K562 (cell line): Measurements from ENCODE around the gene OR2C3. TPM values are rescaled to one million over a fixed set of nuclear protein-coding genes. Genes with fewer than 3 reads are reported as not detected.

ENCODE experiments used
- ATAC-seq: fragments of 200-7000 bp; cut with Tn5 transposase; 3 replicates; pipeline ENCODE4 v1.9.1; 2020; ENCODE audit warnings: moderate library complexity
- BruUV-seq: library from RNA; stranded (reverse); fragments of 400-500 nt; replicated peaks from 2 replicates; lab custom pipeline; 2021; lab: Mats Ljungman, UMichigan
- CTCF ChIA-PET: fragments of 300-600 bp; formaldehyde crosslinking; extraction: SDS; loops from one replicate; lab custom pipeline; 2021; ENCODE audit warnings: low intra/inter-chr PET ratio; lab: Yijun Ruan, JAX
- POLR2A ChIA-PET: fragments of 300-600, 350-650 bp; sonication (Branson Sonifier 250); formaldehyde crosslinking; extraction: SDS; loops from one replicate; lab custom pipeline; 2021; ENCODE audit warnings: antibody characterized with exemption, inconsistent platforms; lab: Yijun Ruan, JAX
- DNase-seq, 4 experiments: peaks; one replicate each; pipeline versions ENCODE4 v3.0.0 to v3.0.0-alpha.2; 2011 to 2018; ENCODE audit warnings: low spot score in 3 of 4, mixed read lengths in 3 of 4; ENCODE audit errors: extremely low read depth in 1 of 4
- FAIRE-seq: peaks from 2 replicates; lab custom pipeline; 2011; peaks lifted over from hg19 to GRCh38; lab: Jason Lieb, UNC
- H2AFZ ChIP-seq: 2 replicates; pipeline ENCODE4 v1.6.0; 2011; ENCODE audit warnings: low read depth, low read length, control low read depth, inconsistent platforms
- H3K27ac ChIP-seq: fragments of 200-600 bp; 3 replicates; pipeline ENCODE4 v1.8.0; 2011; ENCODE audit warnings: low read depth, mild to moderate bottlenecking, control low read depth, inconsistent platforms, low read length, moderate library complexity, mixed read lengths; ENCODE audit errors: extremely low read depth
- H3K27me3 ChIP-seq, 2 experiments: fragments of 300-600 bp in 1 of 2; 2 replicates in 1 of 2; 3 replicates in 1 of 2; pipeline versions ENCODE4 v1.6.0 to v1.8.0; 2011; ENCODE audit warnings: inconsistent platforms in 2 of 2, low read length in 2 of 2, mild to moderate bottlenecking in 1 of 2, mixed read lengths in 1 of 2, moderate library complexity in 1 of 2; ENCODE audit not compliant: control insufficient read depth in 2 of 2, insufficient read depth in 2 of 2
- H3K36me3 ChIP-seq: fragments of 300-600 bp; 3 replicates; pipeline ENCODE4 v1.8.0; 2011; ENCODE audit warnings: mild to moderate bottlenecking, low read length, inconsistent platforms; ENCODE audit not compliant: control insufficient read depth, insufficient read depth
- H3K4me1 ChIP-seq, 2 experiments: fragments of 200-600 bp in 1 of 2; replicated peaks in 1 of 2; 2 replicates in 1 of 2; 3 replicates in 1 of 2; pipeline versions ENCODE4 v1.5.1 to v1.8.0; 2011; ENCODE audit warnings: inconsistent platforms in 2 of 2, low read length in 2 of 2, mild to moderate bottlenecking in 1 of 2, mixed read lengths in 1 of 2, moderate library complexity in 1 of 2; ENCODE audit not compliant: control insufficient read depth in 2 of 2, insufficient read depth in 2 of 2
- H3K4me2 ChIP-seq: 2 replicates; pipeline ENCODE4 v1.6.1; 2011; ENCODE audit warnings: low read length, control low read depth, inconsistent platforms, mixed read lengths; ENCODE audit not compliant: insufficient read depth
- H3K4me3 ChIP-seq: fragments of 200-600 bp; sonication (generic), shearing (Covaris generic); 2 replicates; pipeline ENCODE4 v1.5.1; 2016; ENCODE audit warnings: control low read depth, inconsistent platforms
- H3K79me2 ChIP-seq: fragments of 200-600 bp; 3 replicates; pipeline ENCODE4 v1.8.0; 2011; ENCODE audit warnings: low read length, inconsistent platforms; ENCODE audit not compliant: control insufficient read depth, insufficient read depth
- H3K9ac ChIP-seq, 2 experiments: 2 replicates each; pipeline versions ENCODE4 v1.6.0 to v1.6.1; 2011; ENCODE audit warnings: low read depth in 2 of 2, low read length in 2 of 2, control low read depth in 1 of 2, inconsistent platforms in 1 of 2, mild to moderate bottlenecking in 1 of 2, mixed read lengths in 1 of 2; ENCODE audit not compliant: insufficient read depth in 1 of 2
- H3K9me1 ChIP-seq: one replicate; pipeline ENCODE4 v1.6.0; 2011; ENCODE audit warnings: inconsistent platforms, mild to moderate bottlenecking, low read length, moderate library complexity; ENCODE audit not compliant: control insufficient read depth, insufficient read depth
- H3K9me3 ChIP-seq: replicated peaks from 2 replicates; pipeline ENCODE4 v1.5.1; 2011; ENCODE audit warnings: low read depth, low read length, inconsistent platforms; ENCODE audit not compliant: control insufficient read depth, insufficient read depth
- H4K20me1 ChIP-seq: replicated peaks from 2 replicates; pipeline ENCODE4 v1.6.1; 2011; ENCODE audit warnings: low read length, inconsistent platforms, mixed read lengths; ENCODE audit not compliant: control insufficient read depth, insufficient read depth
- BMI1 ChIP-seq: fragments of 150-350 bp; IDR thresholded peaks from 2 replicates; pipeline ENCODE4 v1.6.1; 2014; ENCODE audit warnings: low read length
- DACH1 ChIP-seq: fragments of 450-650 bp; IDR thresholded peaks from 2 replicates; pipeline ENCODE4 v1.6.1; 2018; ENCODE audit not compliant: partially characterized antibody
- HIVEP1 ChIP-seq: fragments of 250-450 bp; sonication (Bioruptor Pico); IDR thresholded peaks from 2 replicates; pipeline ENCODE4 v1.4.0; 2020; ENCODE audit warnings: mild to moderate bottlenecking
- MAFF ChIP-seq: IDR thresholded peaks from 2 replicates; pipeline ENCODE4 v1.6.1; 2012; ENCODE audit warnings: low read length, improper control_type of control experiment
- MEF2A ChIP-seq: IDR thresholded peaks from 2 replicates; pipeline ENCODE4 v1.6.1; 2011; ENCODE audit warnings: low read depth, mild to moderate bottlenecking, low read length, moderate library complexity; ENCODE audit not compliant: control insufficient read depth
- NR3C1 ChIP-seq: sonication (generic); formaldehyde crosslinking; IDR thresholded peaks from 2 replicates; pipeline ENCODE4 v1.8.1; 2022; ENCODE audit warnings: missing genetic modification reagents
- SPI1 ChIP-seq: IDR thresholded peaks from 2 replicates; pipeline ENCODE4 v1.6.1; 2011; ENCODE audit warnings: low read depth, low read length, control low read depth, borderline replicate concordance
- ZBTB7A ChIP-seq: IDR thresholded peaks from 2 replicates; pipeline ENCODE4 v1.6.1; 2011; ENCODE audit warnings: low read depth, mild to moderate bottlenecking, low read length, moderate library complexity, borderline replicate concordance; ENCODE audit not compliant: control insufficient read depth
- ZNF165 ChIP-seq: fragments of 250-450 bp; sonication (Bioruptor Pico); IDR thresholded peaks from 2 replicates; pipeline ENCODE4 v1.4.0; 2020; ENCODE audit warnings: borderline replicate concordance
- ZNF696 ChIP-seq: fragments of 250-450 bp; sonication (Bioruptor Pico); conservative IDR thresholded peaks from 2 replicates; pipeline ENCODE4 v1.4.0; 2020; ENCODE audit warnings: mild to moderate bottlenecking, moderate library complexity
- WGBS: fragments of 100-300 bp; shearing (Covaris generic); methylation state at CpG from one replicate; pipeline ENCODE4 v1.1.6; 2016; ENCODE audit warnings: low coverage, mixed read lengths; ENCODE audit not compliant: insufficient coverage; ENCODE audit errors: missing lambda C conversion rate; 5-methylcytosine and 5-hydroxymethylcytosine counted together
- in situ Hi-C: fragments of 300-500 bp; cut with MboI; formaldehyde crosslinking; loops from 4 replicates; pipeline ENCODE4 v1.15.0; 2018; ENCODE audit warnings: inconsistent platforms, mixed read lengths
- intact Hi-C: fragments of 100-400 bp; cut with micrococcal nuclease; formaldehyde crosslinking; loops from 2 replicates; pipeline ENCODE4 v1.14.2; 2022
- polyA plus RNA-seq, 8 experiments: library from polyadenylated mRNA; depleted of rRNA in 4 of 8; stranded (reverse) in 5 of 8; unstranded in 3 of 8; fragments of >200 nt; fragmentation: Nextera tagmentation in 2 of 8; fragmentation: Illumina TruSeq in 1 of 8; extraction: Ambion mirVana in 2 of 8; extraction: Trizol in 1 of 8; gene quantifications; 2 replicates each; pipeline versions ENCODE4 v1.2.1 to v1.2.3, GENCODE V29; 2011 to 2014; ENCODE audit warnings: inconsistent platforms in 1 of 8, missing spikeins in 1 of 8
- total RNA-seq, 7 experiments: library from RNA; depleted of rRNA in 6 of 7; stranded (reverse); fragments of >200 nt in 6 of 7; fragmentation: Illumina TruSeq in 2 of 7; extraction: Trizol in 2 of 7; gene quantifications; 2 replicates each; pipeline versions ENCODE4 v1.2.1 to v1.2.3, GENCODE V29; 2011 to 2021; ENCODE audit warnings: low replicate concordance in 1 of 7
- TF ChIP-seq, protein P1 (sequence below), 2 experiments: IDR thresholded peaks; 2 replicates each; pipeline ENCODE4 v1.6.1; 2012; ENCODE audit warnings: improper control_type of control experiment in 2 of 2, low read depth in 2 of 2, low read length in 2 of 2, borderline replicate concordance in 1 of 2
- TF ChIP-seq, protein P2 (sequence below): fragments of 450-650 bp; formaldehyde crosslinking; IDR thresholded peaks from 2 replicates; pipeline ENCODE4 v1.4.0; 2022; ENCODE audit warnings: missing genetic modification characterization
- TF ChIP-seq, protein P3 (sequence below): sonication (generic); formaldehyde crosslinking; IDR thresholded peaks from 2 replicates; pipeline ENCODE4 v1.9.0; 2022; ENCODE audit warnings: mild to moderate bottlenecking, missing genetic modification reagents
- TF ChIP-seq, protein P4 (sequence below): fragments of 250-450 bp; sonication (Bioruptor Pico); IDR thresholded peaks from 2 replicates; pipeline ENCODE4 v1.5.0; 2020; ENCODE audit warnings: mild to moderate bottlenecking, borderline replicate concordance

The OR2C3 gene
- total and polyA plus RNA-seq, 9 of the 15 experiments (the other 6 are each of a cell fraction or from before 2014, with no cell fraction given), result under 0.01 to 0.05 (median 0.03) TPM; not detected in 4

DNA sequence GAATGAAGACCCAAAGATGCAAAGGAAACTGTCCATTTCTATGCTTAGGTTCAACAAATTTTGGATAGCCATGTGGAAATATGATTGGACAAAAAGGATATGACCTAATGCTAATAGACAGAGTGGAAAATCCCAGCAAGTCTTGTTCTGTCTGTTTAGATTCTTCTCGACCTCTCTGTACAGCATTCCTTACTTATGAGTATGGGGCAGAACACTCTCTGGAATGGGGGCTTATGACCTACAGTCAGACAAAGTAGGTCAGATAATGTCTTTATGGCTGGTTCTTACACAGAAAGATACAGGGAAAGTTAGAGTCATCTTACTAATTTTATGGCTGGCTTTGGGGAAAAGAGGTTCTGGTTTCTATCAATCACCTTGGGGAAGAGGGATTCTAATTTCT lies 15.5 kb upstream of the OR2C3 start:
- no peak overlapping the region for H3K4me2 ChIP-seq
- no peaks in the 10 kb centered on the region for H3K9me1 ChIP-seq
- H3K79me2 ChIP-seq, result no peaks in the 10 kb centered on the region
- H3K4me1 ChIP-seq, result peaks cover 2 to 8% of the 10 kb centered on the region in 2 experiments; a peak in 2 of 5 replicates
- no peaks in the 10 kb centered on the region for H4K20me1 ChIP-seq
- no TSS peak for BruUV-seq
- in situ Hi-C loops (no loop called here), intact Hi-C loops (no loop called here)
- 0% methylated on average over 1 of the region's 1 CpG for WGBS
- H3K4me3 ChIP-seq, result no peak overlapping the region
- ATAC-seq (no peak), DNase-seq (no peak), FAIRE-seq (no peak)
- ChIA-PET CTCF (no interaction called here), POLR2A (no interaction called here)
- no peaks in the 10 kb centered on the region for H3K36me3 ChIP-seq
- H2AFZ ChIP-seq, result no peak overlapping the region
- H3K27me3 ChIP-seq, result peaks cover 0 to 7% of the 10 kb centered on the region in 2 experiments; a peak in 2 of 5 replicates
- H3K9ac ChIP-seq, result no peak overlapping the region
- H3K27ac ChIP-seq, result no peak overlapping the region
- H3K9me3 ChIP-seq, result no peaks in the 10 kb centered on the region
- TF ChIP-seq, protein P1, sequence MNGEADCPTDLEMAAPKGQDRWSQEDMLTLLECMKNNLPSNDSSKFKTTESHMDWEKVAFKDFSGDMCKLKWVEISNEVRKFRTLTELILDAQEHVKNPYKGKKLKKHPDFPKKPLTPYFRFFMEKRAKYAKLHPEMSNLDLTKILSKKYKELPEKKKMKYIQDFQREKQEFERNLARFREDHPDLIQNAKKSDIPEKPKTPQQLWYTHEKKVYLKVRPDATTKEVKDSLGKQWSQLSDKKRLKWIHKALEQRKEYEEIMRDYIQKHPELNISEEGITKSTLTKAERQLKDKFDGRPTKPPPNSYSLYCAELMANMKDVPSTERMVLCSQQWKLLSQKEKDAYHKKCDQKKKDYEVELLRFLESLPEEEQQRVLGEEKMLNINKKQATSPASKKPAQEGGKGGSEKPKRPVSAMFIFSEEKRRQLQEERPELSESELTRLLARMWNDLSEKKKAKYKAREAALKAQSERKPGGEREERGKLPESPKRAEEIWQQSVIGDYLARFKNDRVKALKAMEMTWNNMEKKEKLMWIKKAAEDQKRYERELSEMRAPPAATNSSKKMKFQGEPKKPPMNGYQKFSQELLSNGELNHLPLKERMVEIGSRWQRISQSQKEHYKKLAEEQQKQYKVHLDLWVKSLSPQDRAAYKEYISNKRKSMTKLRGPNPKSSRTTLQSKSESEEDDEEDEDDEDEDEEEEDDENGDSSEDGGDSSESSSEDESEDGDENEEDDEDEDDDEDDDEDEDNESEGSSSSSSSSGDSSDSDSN (IDR thresholded peaks at IDR 0.05; ENCODE audit: borderline replicate concordance in 1 of 2, low read depth in 2 of 2, low read length in 2 of 2), result no peak
- TF ChIP-seq ZNF696 (CRISPR knock-in tag), result no peak
- TF ChIP-seq NR3C1 (CRISPR knock-in tag), result no peak
- no peak for TF ChIP-seq MEF2A
- TF ChIP-seq, protein P2, sequence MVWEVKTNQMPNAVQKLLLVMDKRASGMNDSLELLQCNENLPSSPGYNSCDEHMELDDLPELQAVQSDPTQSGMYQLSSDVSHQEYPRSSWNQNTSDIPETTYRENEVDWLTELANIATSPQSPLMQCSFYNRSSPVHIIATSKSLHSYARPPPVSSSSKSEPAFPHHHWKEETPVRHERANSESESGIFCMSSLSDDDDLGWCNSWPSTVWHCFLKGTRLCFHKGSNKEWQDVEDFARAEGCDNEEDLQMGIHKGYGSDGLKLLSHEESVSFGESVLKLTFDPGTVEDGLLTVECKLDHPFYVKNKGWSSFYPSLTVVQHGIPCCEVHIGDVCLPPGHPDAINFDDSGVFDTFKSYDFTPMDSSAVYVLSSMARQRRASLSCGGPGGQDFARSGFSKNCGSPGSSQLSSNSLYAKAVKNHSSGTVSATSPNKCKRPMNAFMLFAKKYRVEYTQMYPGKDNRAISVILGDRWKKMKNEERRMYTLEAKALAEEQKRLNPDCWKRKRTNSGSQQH (CRISPR knock-in tag), result no peak
- no peak for TF ChIP-seq BMI1
- TF ChIP-seq DACH1, result no peak
- no peak for TF ChIP-seq ZNF165 (CRISPR knock-in tag)
- no peak for TF ChIP-seq ZBTB7A
- TF ChIP-seq SPI1, result no peak
- TF ChIP-seq MAFF, result no peak
- no peak for TF ChIP-seq HIVEP1 (CRISPR knock-in tag)
- TF ChIP-seq, protein P3, sequence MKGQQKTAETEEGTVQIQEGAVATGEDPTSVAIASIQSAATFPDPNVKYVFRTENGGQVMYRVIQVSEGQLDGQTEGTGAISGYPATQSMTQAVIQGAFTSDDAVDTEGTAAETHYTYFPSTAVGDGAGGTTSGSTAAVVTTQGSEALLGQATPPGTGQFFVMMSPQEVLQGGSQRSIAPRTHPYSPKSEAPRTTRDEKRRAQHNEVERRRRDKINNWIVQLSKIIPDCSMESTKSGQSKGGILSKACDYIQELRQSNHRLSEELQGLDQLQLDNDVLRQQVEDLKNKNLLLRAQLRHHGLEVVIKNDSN (CRISPR knock-in tag), result no peak
- TF ChIP-seq, protein P4, sequence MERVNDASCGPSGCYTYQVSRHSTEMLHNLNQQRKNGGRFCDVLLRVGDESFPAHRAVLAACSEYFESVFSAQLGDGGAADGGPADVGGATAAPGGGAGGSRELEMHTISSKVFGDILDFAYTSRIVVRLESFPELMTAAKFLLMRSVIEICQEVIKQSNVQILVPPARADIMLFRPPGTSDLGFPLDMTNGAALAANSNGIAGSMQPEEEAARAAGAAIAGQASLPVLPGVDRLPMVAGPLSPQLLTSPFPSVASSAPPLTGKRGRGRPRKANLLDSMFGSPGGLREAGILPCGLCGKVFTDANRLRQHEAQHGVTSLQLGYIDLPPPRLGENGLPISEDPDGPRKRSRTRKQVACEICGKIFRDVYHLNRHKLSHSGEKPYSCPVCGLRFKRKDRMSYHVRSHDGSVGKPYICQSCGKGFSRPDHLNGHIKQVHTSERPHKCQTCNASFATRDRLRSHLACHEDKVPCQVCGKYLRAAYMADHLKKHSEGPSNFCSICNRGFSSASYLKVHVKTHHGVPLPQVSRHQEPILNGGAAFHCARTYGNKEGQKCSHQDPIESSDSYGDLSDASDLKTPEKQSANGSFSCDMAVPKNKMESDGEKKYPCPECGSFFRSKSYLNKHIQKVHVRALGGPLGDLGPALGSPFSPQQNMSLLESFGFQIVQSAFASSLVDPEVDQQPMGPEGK (CRISPR knock-in tag), result no peak
